SK-N-SH (cell line): ENCODE measurements around the gene BCLAF3. TPM values are rescaled to one million over a fixed set of nuclear protein-coding genes. Genes with fewer than 3 reads are reported as not detected.

Experiments
- CTCF ChIA-PET: fragments of 300-600, 350-600 bp; formaldehyde crosslinking; extraction: SDS; loops from one replicate; lab custom pipeline; 2021; lab: Yijun Ruan, JAX
- POLR2A ChIA-PET: fragments of 350-600 bp; sonication (Branson Sonifier 250); formaldehyde crosslinking; extraction: SDS; loops from one replicate; lab custom pipeline; 2020; ENCODE audit warnings: antibody characterized with exemption, inconsistent platforms; lab: Yijun Ruan, JAX
- DNase-seq: peaks from one replicate; pipeline ENCODE4 v3.0.0; 2012
- H2AFZ ChIP-seq: fragments of 200-600 bp; sonication (generic); 2 replicates; pipeline ENCODE4 v1.8.1; 2016; ENCODE audit warnings: antibody characterized with exemption, mild to moderate bottlenecking, low read depth
- H3F3A ChIP-seq: fragments of 200-600 bp; sonication (generic); replicated peaks from 2 replicates; pipeline ENCODE3; 2016; ENCODE audit warnings: antibody characterized with exemption, mild to moderate bottlenecking; ENCODE audit not compliant: insufficient read depth
- H3K27ac ChIP-seq, 2 experiments: fragments of 200-500 bp in 1 of 2; fragments of 200-600 bp in 1 of 2; sonication (Bioruptor generic) in 1 of 2; sonication (generic), shearing (Covaris generic) in 1 of 2; 2 replicates each; pipeline versions ENCODE4 v1.5.1 to v1.6.1; 2014 to 2016; ENCODE audit warnings: low read depth in 2 of 2, inconsistent platforms in 1 of 2, low read length in 1 of 2, mild to moderate bottlenecking in 1 of 2, mixed read lengths in 1 of 2
- H3K27me3 ChIP-seq: fragments of 200-600 bp; sonication (generic), shearing (Covaris generic); 2 replicates; pipeline ENCODE4 v1.6.1; 2016; ENCODE audit warnings: mixed run types; ENCODE audit not compliant: insufficient read depth
- H3K36me3 ChIP-seq, 2 experiments: fragments of 200-500 bp in 1 of 2; fragments of 200-600 bp in 1 of 2; sonication (Bioruptor generic) in 1 of 2; sonication (generic) in 1 of 2; replicated peaks in 1 of 2; 2 replicates each; pipeline versions ENCODE3 to v1.5.1; 2014 to 2016; ENCODE audit warnings: low read length in 1 of 2, mild to moderate bottlenecking in 1 of 2; ENCODE audit not compliant: insufficient read depth in 2 of 2, control insufficient read depth in 1 of 2
- H3K4me1 ChIP-seq, 2 experiments: fragments of 200-500 bp in 1 of 2; fragments of 200-600 bp in 1 of 2; sonication (Bioruptor generic) in 1 of 2; sonication (generic), shearing (Covaris generic) in 1 of 2; 2 replicates each; pipeline versions ENCODE4 v1.5.1 to v1.6.1; 2014 to 2016; ENCODE audit warnings: low read depth in 1 of 2, low read length in 1 of 2, mixed run types in 1 of 2; ENCODE audit not compliant: insufficient read depth in 2 of 2, control insufficient read depth in 1 of 2
- H3K4me2 ChIP-seq: fragments of 200-600 bp; sonication (generic), shearing (Covaris generic); 2 replicates; pipeline ENCODE4 v1.6.1; 2017; ENCODE audit warnings: mixed run types
- H3K4me3 ChIP-seq, 2 experiments: fragments of 200-500 bp in 1 of 2; fragments of 200-600 bp in 1 of 2; sonication (Bioruptor generic) in 1 of 2; sonication (generic), shearing (Covaris generic) in 1 of 2; 2 replicates each; pipeline versions ENCODE4 v1.5.1 to v1.8.1; 2014 to 2016; ENCODE audit warnings: low read depth in 2 of 2, inconsistent platforms in 1 of 2, low read length in 1 of 2, mild to moderate bottlenecking in 1 of 2, mixed read lengths in 1 of 2, moderate library complexity in 1 of 2
- H3K79me2 ChIP-seq: fragments of 200-600 bp; sonication (generic); 2 replicates; pipeline ENCODE4 v1.8.1; 2017; ENCODE audit warnings: mild to moderate bottlenecking; ENCODE audit not compliant: insufficient read depth
- H3K9ac ChIP-seq: fragments of 200-600 bp; sonication (generic); 2 replicates; pipeline ENCODE4 v1.6.1; 2017; ENCODE audit warnings: mixed run types
- H3K9me2 ChIP-seq: fragments of 200-600 bp; sonication (generic); 2 replicates; pipeline ENCODE4 v1.6.1; 2017; ENCODE audit warnings: mixed run types
- H3K9me3 ChIP-seq: fragments of 200-600 bp; sonication (generic); 2 replicates; pipeline ENCODE4 v1.6.1; 2017; ENCODE audit warnings: mixed run types, mild to moderate bottlenecking, moderate library complexity
- H4K20me1 ChIP-seq: fragments of 200-600 bp; sonication (generic); 2 replicates; pipeline ENCODE4 v1.6.1; 2017; ENCODE audit warnings: mild to moderate bottlenecking, mixed run types; ENCODE audit not compliant: insufficient read depth
- EP300 ChIP-seq, 2 experiments: IDR thresholded peaks; 2 replicates each; pipeline versions ENCODE4 v1.4.0 to v1.6.1; 2012; ENCODE audit warnings: borderline replicate concordance in 1 of 2, low read depth in 1 of 2, low read length in 1 of 2
- EZH2phosphoT487 ChIP-seq: fragments of 200-600 bp; sonication (generic); IDR thresholded peaks from 2 replicates; pipeline ENCODE4 v1.6.1; 2017; ENCODE audit warnings: low read depth, mixed run types, mild to moderate bottlenecking, antibody characterized with exemption, moderate library complexity, borderline replicate concordance
- FOXM1 ChIP-seq: IDR thresholded peaks from 2 replicates; pipeline ENCODE4 v1.4.0; 2012; ENCODE audit warnings: low read depth, mild to moderate bottlenecking
- GABPA ChIP-seq: IDR thresholded peaks from 2 replicates; pipeline ENCODE4 v1.4.0; 2012; ENCODE audit warnings: low read depth, mild to moderate bottlenecking
- JUND ChIP-seq: IDR thresholded peaks from 2 replicates; pipeline ENCODE4 v1.4.0; 2012
- MEF2A ChIP-seq: IDR thresholded peaks from 2 replicates; pipeline ENCODE4 v1.4.0; 2012; ENCODE audit warnings: low read depth, borderline replicate concordance
- NRF1 ChIP-seq: IDR thresholded peaks from 2 replicates; pipeline ENCODE4 v1.6.1; 2012; ENCODE audit warnings: low read depth, mild to moderate bottlenecking, low read length
- POLR2AphosphoS5 ChIP-seq: IDR thresholded peaks from 2 replicates; pipeline ENCODE4 v1.6.1; 2012; ENCODE audit warnings: low read depth, low read length
- RCOR1 ChIP-seq: fragments of 150-350 bp; IDR thresholded peaks from 2 replicates; pipeline ENCODE4 v1.6.1; 2017; ENCODE audit warnings: antibody characterized with exemption, low read length
- RFX5 ChIP-seq: IDR thresholded peaks from 2 replicates; pipeline ENCODE4 v1.6.1; 2012; ENCODE audit warnings: mild to moderate bottlenecking, improper control_type of control experiment, low read length
- RXRA ChIP-seq: IDR thresholded peaks from 2 replicates; pipeline ENCODE4 v1.4.0; 2012; ENCODE audit warnings: low read depth, mild to moderate bottlenecking, borderline replicate concordance
- SIN3A ChIP-seq: IDR thresholded peaks from 2 replicates; pipeline ENCODE4 v1.6.1; 2012; ENCODE audit warnings: low read depth, mild to moderate bottlenecking, low read length, moderate library complexity, borderline replicate concordance
- SMC3 ChIP-seq: IDR thresholded peaks from 2 replicates; pipeline ENCODE4 v1.6.1; 2012; ENCODE audit warnings: low read depth, low read length, improper control_type of control experiment
- TEAD4 ChIP-seq: IDR thresholded peaks from 2 replicates; pipeline ENCODE4 v1.4.0; 2012; ENCODE audit warnings: mild to moderate bottlenecking, borderline replicate concordance; ENCODE audit not compliant: insufficient read depth
- YY1 ChIP-seq: IDR thresholded peaks from 2 replicates; pipeline ENCODE4 v1.4.0; 2012; ENCODE audit warnings: low read depth, mild to moderate bottlenecking
- WGBS: methylation state at CpG from one replicate; pipeline ENCODE4 v1.1.6; 2017; ENCODE audit warnings: low lambda C conversion rate; 5-methylcytosine and 5-hydroxymethylcytosine counted together
- polyA plus RNA-seq, 3 experiments: library from polyadenylated mRNA; depleted of rRNA; stranded (reverse); fragments of >200 nt; gene quantifications; 2 replicates each; pipeline ENCODE4 v1.2.3, GENCODE V29; 2012
- TF ChIP-seq, protein P1 (sequence below): fragments of 150-350 bp; IDR thresholded peaks from 2 replicates; pipeline ENCODE4 v1.6.1; 2016; ENCODE audit warnings: mild to moderate bottlenecking, low read depth, low read length
- TF ChIP-seq, protein P2 (sequence below): fragments of 200-600 bp; sonication (generic); IDR thresholded peaks from 2 replicates; pipeline ENCODE4 v1.6.1; 2017; ENCODE audit warnings: antibody characterized with exemption, mild to moderate bottlenecking, moderate library complexity
- TF ChIP-seq, protein P3 (sequence below): IDR thresholded peaks from 2 replicates; pipeline ENCODE4 v1.4.0; 2012; ENCODE audit warnings: low read depth, borderline replicate concordance
- TF ChIP-seq, protein P4 (sequence below): fragments of 150-350 bp; IDR thresholded peaks from 2 replicates; pipeline ENCODE4 v1.6.1; 2017; ENCODE audit warnings: antibody characterized with exemption, low read length, low read depth, borderline replicate concordance

BCLAF3 gene
- polyA plus RNA-seq, 1 of the 3 experiments (the other 2 are of a cell fraction) = 1.1 TPM

DNA sequence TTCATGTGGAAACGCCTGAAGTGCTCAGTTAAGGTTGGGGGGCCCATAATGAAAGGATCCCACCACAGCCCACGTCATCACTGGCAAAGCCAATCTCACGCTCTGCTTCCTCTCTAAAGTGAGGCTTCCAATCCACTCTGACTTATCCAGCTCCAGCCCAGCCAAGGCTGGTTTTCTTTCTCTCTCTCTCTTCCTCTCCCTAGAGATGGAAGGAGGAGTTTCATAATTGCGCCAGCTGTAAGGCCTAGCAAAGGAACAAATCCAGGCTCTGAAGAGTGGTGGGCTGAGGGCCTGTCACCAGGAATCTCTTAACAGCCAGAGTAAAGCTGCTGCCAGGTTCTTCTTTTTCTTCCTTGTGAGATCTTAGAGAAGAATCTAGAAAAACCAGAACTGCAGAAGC is 20.7 kb upstream of the BCLAF3 start:
- 52% methylated on average over 4 of the region's 4 CpGs for WGBS
- Histone ChIP-seq H3K4me2 (no peak overlapping the region), H3K9me2 (no peaks in the 10 kb centered on the region), H3K36me3 (no peaks in the 10 kb centered on the region), H3K4me3 (no peak overlapping the region), H3K27ac (no peak overlapping the region), H3K9me3 (no peaks in the 10 kb centered on the region), H3F3A (peaks cover 5% of the 10 kb centered on the region), H3K9ac (no peak overlapping the region), H3K79me2 (no peaks in the 10 kb centered on the region), H3K27me3 (no peaks in the 10 kb centered on the region; the same call in 1 of the 2 replicates), H2AFZ (no peak overlapping the region), H3K4me1 (no peaks in the 10 kb centered on the region), H4K20me1 (no peaks in the 10 kb centered on the region)
- TF ChIP-seq RXRA = no peak
- no peak for TF ChIP-seq FOXM1
- TF ChIP-seq, protein P1, sequence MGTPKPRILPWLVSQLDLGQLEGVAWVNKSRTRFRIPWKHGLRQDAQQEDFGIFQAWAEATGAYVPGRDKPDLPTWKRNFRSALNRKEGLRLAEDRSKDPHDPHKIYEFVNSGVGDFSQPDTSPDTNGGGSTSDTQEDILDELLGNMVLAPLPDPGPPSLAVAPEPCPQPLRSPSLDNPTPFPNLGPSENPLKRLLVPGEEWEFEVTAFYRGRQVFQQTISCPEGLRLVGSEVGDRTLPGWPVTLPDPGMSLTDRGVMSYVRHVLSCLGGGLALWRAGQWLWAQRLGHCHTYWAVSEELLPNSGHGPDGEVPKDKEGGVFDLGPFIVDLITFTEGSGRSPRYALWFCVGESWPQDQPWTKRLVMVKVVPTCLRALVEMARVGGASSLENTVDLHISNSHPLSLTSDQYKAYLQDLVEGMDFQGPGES = no peak
- TF ChIP-seq, protein P2, sequence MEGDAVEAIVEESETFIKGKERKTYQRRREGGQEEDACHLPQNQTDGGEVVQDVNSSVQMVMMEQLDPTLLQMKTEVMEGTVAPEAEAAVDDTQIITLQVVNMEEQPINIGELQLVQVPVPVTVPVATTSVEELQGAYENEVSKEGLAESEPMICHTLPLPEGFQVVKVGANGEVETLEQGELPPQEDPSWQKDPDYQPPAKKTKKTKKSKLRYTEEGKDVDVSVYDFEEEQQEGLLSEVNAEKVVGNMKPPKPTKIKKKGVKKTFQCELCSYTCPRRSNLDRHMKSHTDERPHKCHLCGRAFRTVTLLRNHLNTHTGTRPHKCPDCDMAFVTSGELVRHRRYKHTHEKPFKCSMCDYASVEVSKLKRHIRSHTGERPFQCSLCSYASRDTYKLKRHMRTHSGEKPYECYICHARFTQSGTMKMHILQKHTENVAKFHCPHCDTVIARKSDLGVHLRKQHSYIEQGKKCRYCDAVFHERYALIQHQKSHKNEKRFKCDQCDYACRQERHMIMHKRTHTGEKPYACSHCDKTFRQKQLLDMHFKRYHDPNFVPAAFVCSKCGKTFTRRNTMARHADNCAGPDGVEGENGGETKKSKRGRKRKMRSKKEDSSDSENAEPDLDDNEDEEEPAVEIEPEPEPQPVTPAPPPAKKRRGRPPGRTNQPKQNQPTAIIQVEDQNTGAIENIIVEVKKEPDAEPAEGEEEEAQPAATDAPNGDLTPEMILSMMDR = no peak
- TF ChIP-seq EZH2phosphoT487 = no peak
- TF ChIP-seq GABPA = no peak
- no peak for TF ChIP-seq TEAD4
- TF ChIP-seq YY1 = no peak
- no peak for TF ChIP-seq RCOR1
- no peak for TF ChIP-seq NRF1
- no peak for TF ChIP-seq POLR2AphosphoS5
- DNase-seq = no peak
- ChIA-PET POLR2A (no interaction called here), CTCF (interaction anchor here (1.5 kb wide), 1 partner anchor 13 kb away, joined by 3 read pairs; no protein-coding TSS in a partner anchor)

DNA sequence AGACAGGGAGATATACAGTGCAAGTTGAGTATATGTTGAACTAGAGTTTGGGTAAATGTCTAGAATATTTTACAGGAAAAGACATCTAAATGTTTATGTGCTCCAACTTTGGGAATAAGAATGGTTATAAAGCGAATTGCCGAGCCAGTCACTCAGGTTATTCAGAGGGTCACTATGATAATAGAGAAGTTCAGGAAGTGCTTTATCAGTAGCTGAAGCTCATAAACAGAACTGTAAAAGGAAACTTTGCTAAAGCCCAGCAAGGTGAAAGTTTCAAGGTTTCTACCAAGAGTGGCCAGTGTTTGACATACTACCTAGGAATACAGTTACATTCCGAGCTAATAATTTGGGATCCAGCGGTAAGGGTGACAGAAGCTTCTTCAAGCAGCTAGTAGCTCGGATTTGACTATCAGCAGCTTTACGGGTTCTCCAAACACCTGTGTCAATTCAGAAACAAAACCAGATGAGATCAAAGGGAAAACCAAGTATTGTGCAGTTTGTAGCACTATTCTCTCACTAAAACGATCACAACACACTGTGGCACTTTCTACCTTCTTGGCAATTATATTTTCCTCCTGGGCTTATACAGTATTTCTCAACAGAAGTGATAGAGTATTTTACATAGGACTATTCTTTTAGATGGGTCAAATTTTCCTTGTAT is 17.2 kb upstream of the BCLAF3 start:
- H2AFZ ChIP-seq = no peak overlapping the region
- no peaks in the 10 kb centered on the region for H4K20me1 ChIP-seq
- H3K9me2 ChIP-seq = no peaks in the 10 kb centered on the region
- no peak overlapping the region for H3K4me3 ChIP-seq
- H3K36me3 ChIP-seq = no peaks in the 10 kb centered on the region
- H3K27ac ChIP-seq = no peak overlapping the region
- WGBS = 54% methylated on average over 6 of the region's 7 CpGs
- no peak overlapping the region for H3K4me2 ChIP-seq
- no peaks in the 10 kb centered on the region; the same call in 1 of the 2 replicates for H3K27me3 ChIP-seq
- H3K9ac ChIP-seq = no peak overlapping the region
- no peak for DNase-seq
- no peaks in the 10 kb centered on the region for H3K79me2 ChIP-seq
- H3K9me3 ChIP-seq = no peaks in the 10 kb centered on the region
- ChIA-PET POLR2A (no interaction called here), CTCF (interaction anchor here (1.2 kb wide), 1 partner anchor 103 kb away, joined by 3 read pairs; no protein-coding TSS in a partner anchor)
- no peaks in the 10 kb centered on the region for H3K4me1 ChIP-seq
- no peaks in the 10 kb centered on the region for H3F3A ChIP-seq
- TF ChIP-seq MEF2A (no peak), EP300 (IDR thresholded peaks at IDR 0.05; ENCODE audit: borderline replicate concordance in 1 of 2, low read depth in 1 of 2, low read length in 1 of 2) (no peak), FOXM1 (no peak), YY1 (no peak), SIN3A (no peak), RFX5 (no peak), NRF1 (no peak), JUND (no peak), SMC3 (no peak)
- TF ChIP-seq, protein P3, sequence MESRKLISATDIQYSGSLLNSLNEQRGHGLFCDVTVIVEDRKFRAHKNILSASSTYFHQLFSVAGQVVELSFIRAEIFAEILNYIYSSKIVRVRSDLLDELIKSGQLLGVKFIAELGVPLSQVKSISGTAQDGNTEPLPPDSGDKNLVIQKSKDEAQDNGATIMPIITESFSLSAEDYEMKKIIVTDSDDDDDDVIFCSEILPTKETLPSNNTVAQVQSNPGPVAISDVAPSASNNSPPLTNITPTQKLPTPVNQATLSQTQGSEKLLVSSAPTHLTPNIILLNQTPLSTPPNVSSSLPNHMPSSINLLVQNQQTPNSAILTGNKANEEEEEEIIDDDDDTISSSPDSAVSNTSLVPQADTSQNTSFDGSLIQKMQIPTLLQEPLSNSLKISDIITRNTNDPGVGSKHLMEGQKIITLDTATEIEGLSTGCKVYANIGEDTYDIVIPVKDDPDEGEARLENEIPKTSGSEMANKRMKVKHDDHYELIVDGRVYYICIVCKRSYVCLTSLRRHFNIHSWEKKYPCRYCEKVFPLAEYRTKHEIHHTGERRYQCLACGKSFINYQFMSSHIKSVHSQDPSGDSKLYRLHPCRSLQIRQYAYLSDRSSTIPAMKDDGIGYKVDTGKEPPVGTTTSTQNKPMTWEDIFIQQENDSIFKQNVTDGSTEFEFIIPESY = no peak
- TF ChIP-seq, protein P4, sequence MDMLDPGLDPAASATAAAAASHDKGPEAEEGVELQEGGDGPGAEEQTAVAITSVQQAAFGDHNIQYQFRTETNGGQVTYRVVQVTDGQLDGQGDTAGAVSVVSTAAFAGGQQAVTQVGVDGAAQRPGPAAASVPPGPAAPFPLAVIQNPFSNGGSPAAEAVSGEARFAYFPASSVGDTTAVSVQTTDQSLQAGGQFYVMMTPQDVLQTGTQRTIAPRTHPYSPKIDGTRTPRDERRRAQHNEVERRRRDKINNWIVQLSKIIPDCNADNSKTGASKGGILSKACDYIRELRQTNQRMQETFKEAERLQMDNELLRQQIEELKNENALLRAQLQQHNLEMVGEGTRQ = no peak
- TF ChIP-seq, protein P2 = no peak
